HL-60 (cell line): ENCODE measurements around the gene KRT34.

Source experiments
- GABPA ChIP-seq: IDR thresholded peaks from 2 replicates; pipeline ENCODE4 v1.6.1; 2012; ENCODE audit warnings: low read depth
- POLR2AphosphoS5 ChIP-seq: IDR thresholded peaks from 2 replicates; pipeline ENCODE4 v1.6.1; 2012; ENCODE audit warnings: low read depth
- SPI1 ChIP-seq: IDR thresholded peaks from 2 replicates; pipeline ENCODE4 v1.6.1; 2012; ENCODE audit warnings: low read depth, mild to moderate bottlenecking, borderline replicate concordance
- TF ChIP-seq, protein P1 (sequence below): IDR thresholded peaks from one replicate; pipeline ENCODE4 v1.5.1; 2011; ENCODE audit warnings: low read length, control low read depth, inconsistent platforms; ENCODE audit not compliant: insufficient read depth
- TF ChIP-seq, protein P2 (sequence below): IDR thresholded peaks from 2 replicates; pipeline ENCODE4 v1.6.1; 2012; ENCODE audit warnings: low read depth; ENCODE audit not compliant: insufficient replicate concordance

DNA sequence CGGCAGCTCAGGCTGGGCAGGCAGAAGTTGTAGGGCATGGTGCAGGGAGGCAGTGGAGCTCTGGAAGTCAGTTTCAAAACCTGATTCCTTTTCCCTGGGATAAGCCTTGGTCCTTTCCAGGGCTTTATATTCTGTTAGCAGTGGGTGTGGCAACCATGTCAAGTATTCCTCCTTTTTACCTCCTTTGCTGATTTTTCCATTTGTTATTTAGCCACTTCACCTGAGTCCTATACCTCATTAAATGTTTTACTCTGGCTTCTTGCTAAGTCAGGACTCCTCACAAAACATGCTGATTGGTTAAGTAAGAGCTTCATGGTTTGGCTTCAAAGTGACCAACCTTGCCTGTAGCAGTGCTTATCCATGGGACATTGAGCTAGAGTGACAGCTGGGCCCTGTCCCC, 12.4 kb downstream of the KRT34 start, which contains the start of gene KRT33B:
- TF ChIP-seq, protein P1, sequence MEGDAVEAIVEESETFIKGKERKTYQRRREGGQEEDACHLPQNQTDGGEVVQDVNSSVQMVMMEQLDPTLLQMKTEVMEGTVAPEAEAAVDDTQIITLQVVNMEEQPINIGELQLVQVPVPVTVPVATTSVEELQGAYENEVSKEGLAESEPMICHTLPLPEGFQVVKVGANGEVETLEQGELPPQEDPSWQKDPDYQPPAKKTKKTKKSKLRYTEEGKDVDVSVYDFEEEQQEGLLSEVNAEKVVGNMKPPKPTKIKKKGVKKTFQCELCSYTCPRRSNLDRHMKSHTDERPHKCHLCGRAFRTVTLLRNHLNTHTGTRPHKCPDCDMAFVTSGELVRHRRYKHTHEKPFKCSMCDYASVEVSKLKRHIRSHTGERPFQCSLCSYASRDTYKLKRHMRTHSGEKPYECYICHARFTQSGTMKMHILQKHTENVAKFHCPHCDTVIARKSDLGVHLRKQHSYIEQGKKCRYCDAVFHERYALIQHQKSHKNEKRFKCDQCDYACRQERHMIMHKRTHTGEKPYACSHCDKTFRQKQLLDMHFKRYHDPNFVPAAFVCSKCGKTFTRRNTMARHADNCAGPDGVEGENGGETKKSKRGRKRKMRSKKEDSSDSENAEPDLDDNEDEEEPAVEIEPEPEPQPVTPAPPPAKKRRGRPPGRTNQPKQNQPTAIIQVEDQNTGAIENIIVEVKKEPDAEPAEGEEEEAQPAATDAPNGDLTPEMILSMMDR: no peak
- TF ChIP-seq, protein P2, sequence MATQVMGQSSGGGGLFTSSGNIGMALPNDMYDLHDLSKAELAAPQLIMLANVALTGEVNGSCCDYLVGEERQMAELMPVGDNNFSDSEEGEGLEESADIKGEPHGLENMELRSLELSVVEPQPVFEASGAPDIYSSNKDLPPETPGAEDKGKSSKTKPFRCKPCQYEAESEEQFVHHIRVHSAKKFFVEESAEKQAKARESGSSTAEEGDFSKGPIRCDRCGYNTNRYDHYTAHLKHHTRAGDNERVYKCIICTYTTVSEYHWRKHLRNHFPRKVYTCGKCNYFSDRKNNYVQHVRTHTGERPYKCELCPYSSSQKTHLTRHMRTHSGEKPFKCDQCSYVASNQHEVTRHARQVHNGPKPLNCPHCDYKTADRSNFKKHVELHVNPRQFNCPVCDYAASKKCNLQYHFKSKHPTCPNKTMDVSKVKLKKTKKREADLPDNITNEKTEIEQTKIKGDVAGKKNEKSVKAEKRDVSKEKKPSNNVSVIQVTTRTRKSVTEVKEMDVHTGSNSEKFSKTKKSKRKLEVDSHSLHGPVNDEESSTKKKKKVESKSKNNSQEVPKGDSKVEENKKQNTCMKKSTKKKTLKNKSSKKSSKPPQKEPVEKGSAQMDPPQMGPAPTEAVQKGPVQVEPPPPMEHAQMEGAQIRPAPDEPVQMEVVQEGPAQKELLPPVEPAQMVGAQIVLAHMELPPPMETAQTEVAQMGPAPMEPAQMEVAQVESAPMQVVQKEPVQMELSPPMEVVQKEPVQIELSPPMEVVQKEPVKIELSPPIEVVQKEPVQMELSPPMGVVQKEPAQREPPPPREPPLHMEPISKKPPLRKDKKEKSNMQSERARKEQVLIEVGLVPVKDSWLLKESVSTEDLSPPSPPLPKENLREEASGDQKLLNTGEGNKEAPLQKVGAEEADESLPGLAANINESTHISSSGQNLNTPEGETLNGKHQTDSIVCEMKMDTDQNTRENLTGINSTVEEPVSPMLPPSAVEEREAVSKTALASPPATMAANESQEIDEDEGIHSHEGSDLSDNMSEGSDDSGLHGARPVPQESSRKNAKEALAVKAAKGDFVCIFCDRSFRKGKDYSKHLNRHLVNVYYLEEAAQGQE: no peak
- TF ChIP-seq SPI1 (no peak), GABPA (no peak), POLR2AphosphoS5 (no peak)
